Measurements from ENCODE around the gene ZNF688.

GRCh38 chr16:30565526-30565925 is 6.0 kb downstream of the ZNF688 start:
- TF ChIP-seq MATR3 (CRISPR knock-in tag; IDR thresholded peaks at IDR 0.05) (no peak), CHD2 (IDR thresholded peaks at IDR 0.05; ENCODE audit: low read depth, low read length) (no peak), CBX1 (IDR thresholded peaks at IDR 0.05; ENCODE audit: low read depth) (no peak), RBFOX2 (IDR thresholded peaks at IDR 0.05; ENCODE audit: low read depth, low read length) (no peak), EP300 (IDR thresholded peaks at IDR 0.05; ENCODE audit: low read depth in 2 of 2, low read length in 2 of 2) (no peak), EP300 (CRISPR knock-in tag; IDR thresholded peaks at IDR 0.05; ENCODE audit: borderline replicate concordance) (no peak), ZNF563 (CRISPR knock-in tag; IDR thresholded peaks at IDR 0.05) (no peak), HCFC1 (IDR thresholded peaks at IDR 0.05; ENCODE audit: low read depth, low read length) (no peak), HNRNPH1 (optimal IDR thresholded peaks at IDR 0.05; ENCODE audit: low read depth, low read length) (no peak), NR2C2 (CRISPR knock-in tag; IDR thresholded peaks at IDR 0.05; ENCODE audit: borderline replicate concordance) (no peak), TEAD3 (CRISPR knock-in tag; optimal IDR thresholded peaks at IDR 0.05; ENCODE audit: borderline replicate concordance) (no peak), CREB3 (CRISPR knock-in tag; IDR thresholded peaks at IDR 0.05) (no peak), ZNF496 (CRISPR knock-in tag; IDR thresholded peaks at IDR 0.05; ENCODE audit: insufficient replicate concordance) (no peak)
- TF ChIP-seq, protein P1, sequence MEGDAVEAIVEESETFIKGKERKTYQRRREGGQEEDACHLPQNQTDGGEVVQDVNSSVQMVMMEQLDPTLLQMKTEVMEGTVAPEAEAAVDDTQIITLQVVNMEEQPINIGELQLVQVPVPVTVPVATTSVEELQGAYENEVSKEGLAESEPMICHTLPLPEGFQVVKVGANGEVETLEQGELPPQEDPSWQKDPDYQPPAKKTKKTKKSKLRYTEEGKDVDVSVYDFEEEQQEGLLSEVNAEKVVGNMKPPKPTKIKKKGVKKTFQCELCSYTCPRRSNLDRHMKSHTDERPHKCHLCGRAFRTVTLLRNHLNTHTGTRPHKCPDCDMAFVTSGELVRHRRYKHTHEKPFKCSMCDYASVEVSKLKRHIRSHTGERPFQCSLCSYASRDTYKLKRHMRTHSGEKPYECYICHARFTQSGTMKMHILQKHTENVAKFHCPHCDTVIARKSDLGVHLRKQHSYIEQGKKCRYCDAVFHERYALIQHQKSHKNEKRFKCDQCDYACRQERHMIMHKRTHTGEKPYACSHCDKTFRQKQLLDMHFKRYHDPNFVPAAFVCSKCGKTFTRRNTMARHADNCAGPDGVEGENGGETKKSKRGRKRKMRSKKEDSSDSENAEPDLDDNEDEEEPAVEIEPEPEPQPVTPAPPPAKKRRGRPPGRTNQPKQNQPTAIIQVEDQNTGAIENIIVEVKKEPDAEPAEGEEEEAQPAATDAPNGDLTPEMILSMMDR (CRISPR knock-in tag; IDR thresholded peaks at IDR 0.05), result no peak
- TF ChIP-seq, protein P2, sequence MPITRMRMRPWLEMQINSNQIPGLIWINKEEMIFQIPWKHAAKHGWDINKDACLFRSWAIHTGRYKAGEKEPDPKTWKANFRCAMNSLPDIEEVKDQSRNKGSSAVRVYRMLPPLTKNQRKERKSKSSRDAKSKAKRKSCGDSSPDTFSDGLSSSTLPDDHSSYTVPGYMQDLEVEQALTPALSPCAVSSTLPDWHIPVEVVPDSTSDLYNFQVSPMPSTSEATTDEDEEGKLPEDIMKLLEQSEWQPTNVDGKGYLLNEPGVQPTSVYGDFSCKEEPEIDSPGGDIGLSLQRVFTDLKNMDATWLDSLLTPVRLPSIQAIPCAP (CRISPR knock-in tag; IDR thresholded peaks at IDR 0.05; ENCODE audit: low read depth), result no peak

All from HepG2 (cell line).